Tibial nerve (tissue), 4 donors: ENCODE data around the gene SLAIN2.

Experiments
- CTCF ChIP-seq, 5 experiments: fragments of 200-600 bp in 3 of 5; fragments of 450-650 bp in 2 of 5; sonication (generic) in 3 of 5; IDR thresholded peaks; one replicate each; pipeline ENCODE4 v1.5.1; 2016 to 2019; ENCODE audit warnings: antibody characterized with exemption in 5 of 5, mild to moderate bottlenecking in 3 of 5, moderate library complexity in 2 of 5
- EP300 ChIP-seq, 2 donors: sonication (generic); formaldehyde crosslinking; IDR thresholded peaks; one replicate each; pipeline ENCODE4 v1.6.1; 2017; ENCODE audit warnings: antibody characterized with exemption in 2 of 2, mild to moderate bottlenecking in 1 of 2

GRCh38 chr4:48336146-48336870, 5.0 kb upstream of the SLAIN2 start:
- TF ChIP-seq EP300 (IDR thresholded peaks at IDR 0.05) = no peak
- TF ChIP-seq CTCF (IDR thresholded peaks at IDR 0.05) = no peak
